SK-N-SH (cell line): ENCODE data around the gene BCL6. TPM values are rescaled to one million over a fixed set of nuclear protein-coding genes. Genes with fewer than 3 reads are reported as not detected.

Source experiments
- CTCF ChIA-PET: fragments of 300-600, 350-600 bp; formaldehyde crosslinking; extraction: SDS; loops from one replicate; lab custom pipeline; 2021; lab: Yijun Ruan, JAX
- POLR2A ChIA-PET: fragments of 350-600 bp; sonication (Branson Sonifier 250); formaldehyde crosslinking; extraction: SDS; loops from one replicate; lab custom pipeline; 2020; ENCODE audit warnings: antibody characterized with exemption, inconsistent platforms; lab: Yijun Ruan, JAX
- DNase-seq: peaks from one replicate; pipeline ENCODE4 v3.0.0; 2012
- H2AFZ ChIP-seq: fragments of 200-600 bp; sonication (generic); 2 replicates; pipeline ENCODE4 v1.8.1; 2016; ENCODE audit warnings: antibody characterized with exemption, mild to moderate bottlenecking, low read depth
- H3F3A ChIP-seq: fragments of 200-600 bp; sonication (generic); replicated peaks from 2 replicates; pipeline ENCODE3; 2016; ENCODE audit warnings: antibody characterized with exemption, mild to moderate bottlenecking; ENCODE audit not compliant: insufficient read depth
- H3K27ac ChIP-seq, 2 experiments: fragments of 200-500 bp in 1 of 2; fragments of 200-600 bp in 1 of 2; sonication (Bioruptor generic) in 1 of 2; sonication (generic), shearing (Covaris generic) in 1 of 2; 2 replicates each; pipeline versions ENCODE4 v1.5.1 to v1.6.1; 2014 to 2016; ENCODE audit warnings: low read depth in 2 of 2, inconsistent platforms in 1 of 2, low read length in 1 of 2, mild to moderate bottlenecking in 1 of 2, mixed read lengths in 1 of 2
- H3K27me3 ChIP-seq: fragments of 200-600 bp; sonication (generic), shearing (Covaris generic); 2 replicates; pipeline ENCODE4 v1.6.1; 2016; ENCODE audit warnings: mixed run types; ENCODE audit not compliant: insufficient read depth
- H3K36me3 ChIP-seq, 2 experiments: fragments of 200-500 bp in 1 of 2; fragments of 200-600 bp in 1 of 2; sonication (Bioruptor generic) in 1 of 2; sonication (generic) in 1 of 2; replicated peaks in 1 of 2; 2 replicates each; pipeline versions ENCODE3 to v1.5.1; 2014 to 2016; ENCODE audit warnings: low read length in 1 of 2, mild to moderate bottlenecking in 1 of 2; ENCODE audit not compliant: insufficient read depth in 2 of 2, control insufficient read depth in 1 of 2
- H3K4me1 ChIP-seq, 2 experiments: fragments of 200-500 bp in 1 of 2; fragments of 200-600 bp in 1 of 2; sonication (Bioruptor generic) in 1 of 2; sonication (generic), shearing (Covaris generic) in 1 of 2; 2 replicates each; pipeline versions ENCODE4 v1.5.1 to v1.6.1; 2014 to 2016; ENCODE audit warnings: low read depth in 1 of 2, low read length in 1 of 2, mixed run types in 1 of 2; ENCODE audit not compliant: insufficient read depth in 2 of 2, control insufficient read depth in 1 of 2
- H3K4me2 ChIP-seq: fragments of 200-600 bp; sonication (generic), shearing (Covaris generic); 2 replicates; pipeline ENCODE4 v1.6.1; 2017; ENCODE audit warnings: mixed run types
- H3K4me3 ChIP-seq, 2 experiments: fragments of 200-500 bp in 1 of 2; fragments of 200-600 bp in 1 of 2; sonication (Bioruptor generic) in 1 of 2; sonication (generic), shearing (Covaris generic) in 1 of 2; 2 replicates each; pipeline versions ENCODE4 v1.5.1 to v1.8.1; 2014 to 2016; ENCODE audit warnings: low read depth in 2 of 2, inconsistent platforms in 1 of 2, low read length in 1 of 2, mild to moderate bottlenecking in 1 of 2, mixed read lengths in 1 of 2, moderate library complexity in 1 of 2
- H3K79me2 ChIP-seq: fragments of 200-600 bp; sonication (generic); 2 replicates; pipeline ENCODE4 v1.8.1; 2017; ENCODE audit warnings: mild to moderate bottlenecking; ENCODE audit not compliant: insufficient read depth
- H3K9ac ChIP-seq: fragments of 200-600 bp; sonication (generic); 2 replicates; pipeline ENCODE4 v1.6.1; 2017; ENCODE audit warnings: mixed run types
- H3K9me2 ChIP-seq: fragments of 200-600 bp; sonication (generic); 2 replicates; pipeline ENCODE4 v1.6.1; 2017; ENCODE audit warnings: mixed run types
- H3K9me3 ChIP-seq: fragments of 200-600 bp; sonication (generic); 2 replicates; pipeline ENCODE4 v1.6.1; 2017; ENCODE audit warnings: mixed run types, mild to moderate bottlenecking, moderate library complexity
- H4K20me1 ChIP-seq: fragments of 200-600 bp; sonication (generic); 2 replicates; pipeline ENCODE4 v1.6.1; 2017; ENCODE audit warnings: mild to moderate bottlenecking, mixed run types; ENCODE audit not compliant: insufficient read depth
- CTCF ChIP-seq: fragments of 200-600 bp; sonication (generic); IDR thresholded peaks from 2 replicates; pipeline ENCODE4 v1.6.1; 2017; ENCODE audit warnings: antibody characterized with exemption, mild to moderate bottlenecking, moderate library complexity
- GATA2 ChIP-seq: sonication (generic); formaldehyde crosslinking; IDR thresholded peaks from 2 replicates; pipeline ENCODE4 v1.5.0; 2020; ENCODE audit warnings: mild to moderate bottlenecking, missing genetic modification reagents
- IRF3 ChIP-seq: fragments of 150-350 bp; IDR thresholded peaks from 2 replicates; pipeline ENCODE4 v1.6.1; 2016; ENCODE audit warnings: mild to moderate bottlenecking, low read depth, low read length
- MEF2A ChIP-seq: IDR thresholded peaks from 2 replicates; pipeline ENCODE4 v1.4.0; 2012; ENCODE audit warnings: low read depth, borderline replicate concordance
- NFIC ChIP-seq: IDR thresholded peaks from 2 replicates; pipeline ENCODE4 v1.4.0; 2012; ENCODE audit warnings: borderline replicate concordance
- NRF1 ChIP-seq: IDR thresholded peaks from 2 replicates; pipeline ENCODE4 v1.6.1; 2012; ENCODE audit warnings: low read depth, mild to moderate bottlenecking, low read length
- PBX3 ChIP-seq: IDR thresholded peaks from 2 replicates; pipeline ENCODE4; 2012
- POLR2AphosphoS5 ChIP-seq: IDR thresholded peaks from 2 replicates; pipeline ENCODE4 v1.6.1; 2012; ENCODE audit warnings: low read depth, low read length
- RAD21 ChIP-seq: IDR thresholded peaks from 2 replicates; pipeline ENCODE4 v1.6.1; 2012; ENCODE audit warnings: mild to moderate bottlenecking, low read length
- REST ChIP-seq: IDR thresholded peaks from 2 replicates; pipeline ENCODE4 v1.6.1; 2012; ENCODE audit warnings: mild to moderate bottlenecking, low read depth, low read length, moderate library complexity
- RFX5 ChIP-seq: IDR thresholded peaks from 2 replicates; pipeline ENCODE4 v1.6.1; 2012; ENCODE audit warnings: mild to moderate bottlenecking, improper control_type of control experiment, low read length
- SIN3A ChIP-seq: IDR thresholded peaks from 2 replicates; pipeline ENCODE4 v1.6.1; 2012; ENCODE audit warnings: low read depth, mild to moderate bottlenecking, low read length, moderate library complexity, borderline replicate concordance
- USF2 ChIP-seq: fragments of 150-350 bp; IDR thresholded peaks from 2 replicates; pipeline ENCODE4 v1.6.1; 2017; ENCODE audit warnings: antibody characterized with exemption, low read length, low read depth, borderline replicate concordance
- YY1 ChIP-seq: IDR thresholded peaks from 2 replicates; pipeline ENCODE4 v1.4.0; 2012; ENCODE audit warnings: low read depth, mild to moderate bottlenecking
- ZBTB33 ChIP-seq: IDR thresholded peaks from 2 replicates; pipeline ENCODE4 v1.4.0; 2012; ENCODE audit warnings: low read depth, borderline replicate concordance
- WGBS: methylation state at CpG from one replicate; pipeline ENCODE4 v1.1.6; 2017; ENCODE audit warnings: low lambda C conversion rate; 5-methylcytosine and 5-hydroxymethylcytosine counted together
- polyA plus RNA-seq, 3 experiments: library from polyadenylated mRNA; depleted of rRNA; stranded (reverse); fragments of >200 nt; gene quantifications; 2 replicates each; pipeline ENCODE4 v1.2.3, GENCODE V29; 2012

Gene BCL6
- polyA plus RNA-seq, 1 of the 3 experiments (the other 2 are of a cell fraction) = 13.8 TPM

- TF ChIP-seq USF2 (no peak), RFX5 (no peak)
Observed at GRCh38 chr3:187728940-187729583, 16.2 kb downstream of the BCL6 start (continued).

GRCh38 chr3:187728248-187728647 lies 17.0 kb downstream of the BCL6 start:
- TF ChIP-seq RAD21 (no peak), NFIC (no peak), RFX5 (no peak), GATA2 (CRISPR knock-in tag) (no peak), YY1 (no peak), REST (no peak), IRF3 (no peak), NRF1 (no peak), CTCF (no peak), SIN3A (no peak), MEF2A (no peak), PBX3 (no peak), USF2 (no peak), POLR2AphosphoS5 (no peak), ZBTB33 (no peak)
- TF ChIP-seq, all 33 proteins: peak for 0
- Histone ChIP-seq H2AFZ (no peak overlapping the region), H3K9ac (no peak overlapping the region), H3K4me2 (no peak overlapping the region), H3K79me2 (no peaks in the 10 kb centered on the region), H3K27me3 (no peaks in the 10 kb centered on the region), H3K9me3 (no peaks in the 10 kb centered on the region), H3F3A (no peaks in the 10 kb centered on the region), H3K27ac (no peak overlapping the region), H3K9me2 (no peaks in the 10 kb centered on the region), H3K4me1 (no peaks in the 10 kb centered on the region; a peak in 1 of 4 replicates), H3K4me3 (no peak overlapping the region), H3K36me3 (peaks cover 80 to 97% of the 10 kb centered on the region in 2 experiments), H4K20me1 (no peaks in the 10 kb centered on the region)
- POLR2A ChIA-PET = no interaction called here
- CTCF ChIA-PET = interaction anchor here (1.1 to 6.2 kb wide), 3 partner anchors 11 to 49 kb away, joined by 3 to 66 read pairs (median 4); no protein-coding TSS in a partner anchor
- 90% methylated on average over 7 of the region's 8 CpGs for WGBS
- DNase-seq = no peak
